ENCODE results near the gene ARGLU1. TPM values are rescaled to one million over a fixed set of nuclear protein-coding genes. Genes with fewer than 3 reads are reported as not detected.
A peak's percentile ranks its signal among the peaks of the same experiment; 100 is the strongest.

The ARGLU1 gene
- total and polyA plus RNA-seq, 10 donors, result 99.5 to 204 (median 135) TPM

- H3K4me3 ChIP-seq, result no peak overlapping the region
- WGBS, 5 donors, result 32 to 48% (median 35%) methylated on average over 5 of the region's 5 CpGs
- intact Hi-C loops (cut with DNase I; ENCODE audit: low total_unique reads), result no loop called here
Measured at GRCh38 chr13:106593132-106593531, 25.2 kb upstream of the ARGLU1 start.

GRCh38 chr13:106591299-106591698, 23.4 kb upstream of the ARGLU1 start:
- Histone ChIP-seq H3K36me3 (no peaks in the 10 kb centered on the region), H3K27me3 (replicated peaks in 1 of 7) (no peaks in the 10 kb centered on the region), H3K4me1 (no peaks in the 10 kb centered on the region), H3K27ac (no peak overlapping the region), H3K4me3 (no peak overlapping the region), H3K9me3 (peaks cover 0 to 11% (median 5%) of the 10 kb centered on the region in 8 donors)
- TF ChIP-seq POLR2A (IDR thresholded peaks at IDR 0.05) (no peak), CTCF (IDR thresholded peaks at IDR 0.05 in 8 of 11, conservative IDR thresholded peaks at IDR 0.05 in 3 of 11) (no peak), POLR2AphosphoS5 (IDR thresholded peaks at IDR 0.05) (no peak)
- 88 to 96% (median 92%) methylated on average over 2 of the region's 2 CpGs for WGBS, 5 donors
- intact Hi-C loops (cut with DNase I; ENCODE audit: low total_unique reads), result no loop called here
- DNase-seq, result no peak

More at GRCh38 chr13:106593132-106593531, 25.2 kb upstream of the ARGLU1 start:
- H3K9me3 ChIP-seq, result no peaks in the 10 kb centered on the region
- no peaks in the 10 kb centered on the region for H3K4me1 ChIP-seq
- no peaks in the 10 kb centered on the region for H3K36me3 ChIP-seq
- TF ChIP-seq POLR2AphosphoS5 (IDR thresholded peaks at IDR 0.05) (no peak), CTCF (IDR thresholded peaks at IDR 0.05 in 8 of 11, conservative IDR thresholded peaks at IDR 0.05 in 3 of 11) (no peak), POLR2A (IDR thresholded peaks at IDR 0.05) (no peak)
- no peak for DNase-seq
- H3K27ac ChIP-seq, result no peak overlapping the region
- no peaks in the 10 kb centered on the region for H3K27me3 ChIP-seq (replicated peaks in 1 of 7)

- H3K36me3 ChIP-seq, result no peaks in the 10 kb centered on the region
- H3K9me3 ChIP-seq, result peaks cover 5 to 27% (median 20%) of the 10 kb centered on the region in 8 donors
- intact Hi-C loops (cut with DNase I; ENCODE audit: low total_unique reads), result no loop called here
- H3K27me3 ChIP-seq (replicated peaks in 1 of 7), result no peaks in the 10 kb centered on the region
- 73 to 95% (median 82%) methylated on average over 5 of the region's 5 CpGs for WGBS, 5 donors
- H3K4me3 ChIP-seq, result no peak overlapping the region
- no peak for DNase-seq
- no peaks in the 10 kb centered on the region for H3K4me1 ChIP-seq
- no peak overlapping the region for H3K27ac ChIP-seq
- no peak for TF ChIP-seq POLR2A (IDR thresholded peaks at IDR 0.05)
- TF ChIP-seq CTCF (IDR thresholded peaks at IDR 0.05 in 8 of 11, conservative IDR thresholded peaks at IDR 0.05 in 3 of 11), result no peak
Measured at GRCh38 chr13:106589716-106590115, 21.8 kb upstream of the ARGLU1 start.

DNA sequence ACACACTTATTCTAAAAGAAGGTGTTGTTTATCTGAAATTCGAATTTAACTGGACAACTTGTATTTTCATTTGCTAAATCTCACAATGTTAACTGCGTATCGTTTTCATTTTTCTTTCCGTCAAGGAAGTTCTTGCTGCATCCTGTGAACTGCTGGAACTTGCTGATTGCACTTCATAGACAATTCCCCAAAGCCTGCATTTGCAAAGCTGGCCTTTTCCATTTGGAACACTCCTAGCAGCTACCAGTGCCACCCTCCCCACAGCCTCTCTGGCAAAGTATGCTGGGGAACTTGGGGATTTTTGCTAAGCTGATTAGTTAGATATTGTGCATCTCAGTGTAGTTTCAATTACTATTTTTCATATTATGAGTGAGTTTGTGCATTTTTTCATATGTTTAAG, 20.4 kb upstream of the ARGLU1 start:
- H3K36me3 ChIP-seq, result no peaks in the 10 kb centered on the region
- intact Hi-C loops (cut with DNase I; ENCODE audit: low total_unique reads), result no loop called here
- no peaks in the 10 kb centered on the region for H3K4me1 ChIP-seq
- no peaks in the 10 kb centered on the region for H3K27me3 ChIP-seq (replicated peaks in 1 of 7)
- no peak overlapping the region for H3K4me3 ChIP-seq
- TF ChIP-seq POLR2A (IDR thresholded peaks at IDR 0.05), result no peak
- TF ChIP-seq CTCF (IDR thresholded peaks at IDR 0.05 in 8 of 11, conservative IDR thresholded peaks at IDR 0.05 in 3 of 11), result no peak
- no peak for TF ChIP-seq POLR2AphosphoS5 (IDR thresholded peaks at IDR 0.05)
- peaks cover 7 to 36% (median 28%) of the 10 kb centered on the region in 8 donors for H3K9me3 ChIP-seq
- DNase-seq, result no peak
- WGBS, 5 donors, result 69 to 73% (median 70%) methylated on average over 4 of the region's 4 CpGs
- H3K27ac ChIP-seq, result peak overlapping the region in 4 of 8 donors; percentile 26 to 51 (median 37)
